Hindlimb muscle (tissue), 1 donor: ENCODE results near the gene DNAJC28. TPM values are rescaled to one million over a fixed set of nuclear protein-coding genes. Genes with fewer than 3 reads are reported as not detected.
"Not testable (repeated sequence)": the region's sequence is repeated elsewhere in the genome, so short reads cannot be mapped to it uniquely, and the experiment has no call there.

Source experiments
- DNase-seq: peaks from one replicate; pipeline ENCODE4 v3.0.0-alpha.2; 2013
- polyA plus RNA-seq: library from polyadenylated mRNA; unstranded; fragments of 120-200 nt; gene quantifications from one replicate; pipeline ENCODE4 v1.2.1, GENCODE V29; 2013; ENCODE audit not compliant: insufficient read length

Gene DNAJC28
- polyA plus RNA-seq, 1 donor = 2.1 TPM

GRCh38 chr21:33480481-33481103 is 10.9 kb downstream of the DNAJC28 start:
- no peak for DNase-seq

GRCh38 chr21:33479679-33480480 is 11.6 kb downstream of the DNAJC28 start, which contains the start of gene TMEM50B:
TSS of gene TMEM50B (minus strand) at chr21:33479974. CDS start at chr21:33468885, 11,089 bp downstream.
- DNase-seq = peak; percentile 94

- peak; percentile 29 for DNase-seq
Observed at GRCh38 chr21:33478935-33479678, 12.4 kb downstream of the DNAJC28 start.

GRCh38 chr21:33478182-33478581 is 13.3 kb downstream of the DNAJC28 start:
- no peak for DNase-seq

GRCh38 chr21:33477066-33477465 is 14.4 kb downstream of the DNAJC28 start:
- no peak for DNase-seq

GRCh38 chr21:33473344-33473743 is 18.2 kb downstream of the DNAJC28 start:
- no peak for DNase-seq

GRCh38 chr21:33470701-33471100 is 20.8 kb downstream of the DNAJC28 start:
- no peak for DNase-seq

GRCh38 chr21:33469183-33469582 is 22.3 kb downstream of the DNAJC28 start:
- DNase-seq = not testable (repeated sequence)

- DNase-seq = no peak
Observed at GRCh38 chr21:33461538-33462250, 29.8 kb downstream of the DNAJC28 start.

GRCh38 chr21:33458861-33459260 is 32.7 kb downstream of the DNAJC28 start:
- DNase-seq = no peak

- DNase-seq = no peak
Observed at GRCh38 chr21:33455686-33456446, 35.6 kb downstream of the DNAJC28 start.

- DNase-seq = no peak
Observed at GRCh38 chr21:33452362-33452761, 39.2 kb downstream of the DNAJC28 start.

GRCh38 chr21:33451634-33452071 is 39.9 kb downstream of the DNAJC28 start:
- DNase-seq = no peak

- no peak for DNase-seq
Observed at GRCh38 chr21:33449616-33450015, 41.9 kb downstream of the DNAJC28 start.

- DNase-seq = not testable (repeated sequence)
Observed at GRCh38 chr21:33446620-33447019, 44.9 kb downstream of the DNAJC28 start.

- no peak for DNase-seq
Observed at GRCh38 chr21:33444499-33444898, 47.0 kb downstream of the DNAJC28 start.

GRCh38 chr21:33443194-33443593 is 48.3 kb downstream of the DNAJC28 start:
- no peak for DNase-seq

- no peak for DNase-seq
Observed at GRCh38 chr21:33441489-33442477, 49.7 kb downstream of the DNAJC28 start.
